ENCODE measurements around the gene ABTB1.
"Not testable (repeated sequence)": the region's sequence is repeated elsewhere in the genome, so short reads cannot be mapped to it uniquely, and the experiment has no call there.

ABTB1 gene

GRCh38 chr3:127679534-127680145, 6.9 kb downstream of the ABTB1 start:
- Histone ChIP-seq H3K4me3 (ENCODE audit: low read length in 2 of 2) (no peak overlapping the region), H3K9me3 (ENCODE audit: control insufficient read depth in 2 of 2, low read length in 2 of 2) (no peaks in the 10 kb centered on the region), H3K9ac (ENCODE audit: low read length in 2 of 2) (no peak overlapping the region), H3K27ac (ENCODE audit: low read length) (no peak overlapping the region), H3K36me3 (ENCODE audit: control insufficient read depth in 2 of 2, insufficient read depth in 2 of 2, low read length in 2 of 2) (peaks cover 17 to 19% of the 10 kb centered on the region in 2 donors), H3K27me3 (ENCODE audit: control insufficient read depth in 1 of 2, insufficient read depth in 2 of 2, low read length in 2 of 2) (no peaks in the 10 kb centered on the region), H3K4me1 (ENCODE audit: control insufficient read depth, insufficient read depth, low read length) (peaks cover 7% of the 10 kb centered on the region)

- H3K27me3 ChIP-seq (ENCODE audit: control insufficient read depth in 1 of 2, insufficient read depth in 2 of 2, low read length in 2 of 2), result no peaks in the 10 kb centered on the region
- H3K4me3 ChIP-seq (ENCODE audit: low read length in 2 of 2), result no peak overlapping the region
- H3K27ac ChIP-seq (ENCODE audit: low read length), result no peak overlapping the region
- no peak overlapping the region for H3K9ac ChIP-seq (ENCODE audit: low read length in 2 of 2)
- H3K36me3 ChIP-seq (ENCODE audit: control insufficient read depth in 2 of 2, insufficient read depth in 2 of 2, low read length in 2 of 2), result peaks cover 17% of the 10 kb centered on the region in 2 donors
- H3K4me1 ChIP-seq (ENCODE audit: control insufficient read depth, insufficient read depth, low read length), result peaks cover 2% of the 10 kb centered on the region
- no peaks in the 10 kb centered on the region for H3K9me3 ChIP-seq (ENCODE audit: control insufficient read depth in 2 of 2, low read length in 2 of 2)
Measured at GRCh38 chr3:127680146-127680661, 7.5 kb downstream of the ABTB1 start.

- Histone ChIP-seq H3K9ac (ENCODE audit: low read length in 2 of 2) (no peak overlapping the region), H3K27me3 (ENCODE audit: control insufficient read depth in 1 of 2, insufficient read depth in 2 of 2, low read length in 2 of 2) (no peaks in the 10 kb centered on the region), H3K9me3 (ENCODE audit: control insufficient read depth in 2 of 2, low read length in 2 of 2) (no peaks in the 10 kb centered on the region), H3K4me1 (ENCODE audit: control insufficient read depth, insufficient read depth, low read length) (peaks cover 2% of the 10 kb centered on the region), H3K36me3 (ENCODE audit: control insufficient read depth in 2 of 2, insufficient read depth in 2 of 2, low read length in 2 of 2) (peaks cover 17% of the 10 kb centered on the region in 2 donors), H3K27ac (ENCODE audit: low read length) (peak overlapping the region; percentile 11), H3K4me3 (ENCODE audit: low read length in 2 of 2) (no peak overlapping the region)
Measured at GRCh38 chr3:127680798-127681221, 8.1 kb downstream of the ABTB1 start.

GRCh38 chr3:127682175-127682554, 9.4 kb downstream of the ABTB1 start:
- H3K27me3 ChIP-seq (ENCODE audit: control insufficient read depth in 1 of 2, insufficient read depth in 2 of 2, low read length in 2 of 2); H3K4me1 ChIP-seq (ENCODE audit: control insufficient read depth, insufficient read depth, low read length); H3K4me3 ChIP-seq (ENCODE audit: low read length in 2 of 2); H3K36me3 ChIP-seq (ENCODE audit: control insufficient read depth in 2 of 2, insufficient read depth in 2 of 2, low read length in 2 of 2); H3K27ac ChIP-seq (ENCODE audit: low read length); H3K9me3 ChIP-seq (ENCODE audit: control insufficient read depth in 2 of 2, low read length in 2 of 2); H3K9ac ChIP-seq (ENCODE audit: low read length in 2 of 2): not testable (repeated sequence)

GRCh38 chr3:127682561-127682960, 9.8 kb downstream of the ABTB1 start:
- H3K27ac ChIP-seq (ENCODE audit: low read length), result no peak overlapping the region
- H3K27me3 ChIP-seq (ENCODE audit: control insufficient read depth in 1 of 2, insufficient read depth in 2 of 2, low read length in 2 of 2), result no peaks in the 10 kb centered on the region
- no peak overlapping the region for H3K4me3 ChIP-seq (ENCODE audit: low read length in 2 of 2)
- no peaks in the 10 kb centered on the region for H3K9me3 ChIP-seq (ENCODE audit: control insufficient read depth in 2 of 2, low read length in 2 of 2)
- peaks cover 2% of the 10 kb centered on the region for H3K4me1 ChIP-seq (ENCODE audit: control insufficient read depth, insufficient read depth, low read length)
- no peak overlapping the region for H3K9ac ChIP-seq (ENCODE audit: low read length in 2 of 2)
- peaks cover 8% of the 10 kb centered on the region in 2 donors for H3K36me3 ChIP-seq (ENCODE audit: control insufficient read depth in 2 of 2, insufficient read depth in 2 of 2, low read length in 2 of 2)

- no peak overlapping the region for H3K4me3 ChIP-seq (ENCODE audit: low read length in 2 of 2)
- peaks cover 25% of the 10 kb centered on the region for H3K4me1 ChIP-seq (ENCODE audit: control insufficient read depth, insufficient read depth, low read length)
- H3K27me3 ChIP-seq (ENCODE audit: control insufficient read depth in 1 of 2, insufficient read depth in 2 of 2, low read length in 2 of 2), result no peaks in the 10 kb centered on the region
- H3K27ac ChIP-seq (ENCODE audit: low read length), result no peak overlapping the region
- H3K9me3 ChIP-seq (ENCODE audit: control insufficient read depth in 2 of 2, low read length in 2 of 2), result no peaks in the 10 kb centered on the region
- no peaks in the 10 kb centered on the region for H3K36me3 ChIP-seq (ENCODE audit: control insufficient read depth in 2 of 2, insufficient read depth in 2 of 2, low read length in 2 of 2)
- no peak overlapping the region for H3K9ac ChIP-seq (ENCODE audit: low read length in 2 of 2)
Measured at GRCh38 chr3:127684871-127685707, 12.3 kb downstream of the ABTB1 start.

GRCh38 chr3:127685708-127686511, 13.2 kb downstream of the ABTB1 start:
- Histone ChIP-seq H3K27me3 (ENCODE audit: control insufficient read depth in 1 of 2, insufficient read depth in 2 of 2, low read length in 2 of 2) (no peaks in the 10 kb centered on the region), H3K4me3 (ENCODE audit: low read length in 2 of 2) (no peak overlapping the region), H3K9ac (ENCODE audit: low read length in 2 of 2) (no peak overlapping the region), H3K9me3 (ENCODE audit: control insufficient read depth in 2 of 2, low read length in 2 of 2) (no peaks in the 10 kb centered on the region), H3K27ac (ENCODE audit: low read length) (no peak overlapping the region), H3K4me1 (ENCODE audit: control insufficient read depth, insufficient read depth, low read length) (peaks cover 33% of the 10 kb centered on the region), H3K36me3 (ENCODE audit: control insufficient read depth in 2 of 2, insufficient read depth in 2 of 2, low read length in 2 of 2) (no peaks in the 10 kb centered on the region)

- H3K4me3 ChIP-seq (ENCODE audit: low read length in 2 of 2), result no peak overlapping the region
Measured at GRCh38 chr3:127686512-127686894, 13.8 kb downstream of the ABTB1 start.

GRCh38 chr3:127687228-127687737, 14.5 kb downstream of the ABTB1 start:
- Histone ChIP-seq H3K4me1 (ENCODE audit: control insufficient read depth, insufficient read depth, low read length) (peaks cover 38% of the 10 kb centered on the region), H3K36me3 (ENCODE audit: control insufficient read depth in 2 of 2, insufficient read depth in 2 of 2, low read length in 2 of 2) (peaks cover 2 to 6% of the 10 kb centered on the region in 2 donors), H3K27me3 (ENCODE audit: control insufficient read depth in 1 of 2, insufficient read depth in 2 of 2, low read length in 2 of 2) (no peaks in the 10 kb centered on the region), H3K27ac (ENCODE audit: low read length) (no peak overlapping the region), H3K4me3 (ENCODE audit: low read length in 2 of 2) (no peak overlapping the region), H3K9ac (ENCODE audit: low read length in 2 of 2) (no peak overlapping the region), H3K9me3 (ENCODE audit: control insufficient read depth in 2 of 2, low read length in 2 of 2) (no peaks in the 10 kb centered on the region)

More at GRCh38 chr3:127686512-127686894, 13.8 kb downstream of the ABTB1 start:
- no peak overlapping the region for H3K9ac ChIP-seq (ENCODE audit: low read length in 2 of 2)
- H3K9me3 ChIP-seq (ENCODE audit: control insufficient read depth in 2 of 2, low read length in 2 of 2), result no peaks in the 10 kb centered on the region
- no peak overlapping the region for H3K27ac ChIP-seq (ENCODE audit: low read length)
- H3K36me3 ChIP-seq (ENCODE audit: control insufficient read depth in 2 of 2, insufficient read depth in 2 of 2, low read length in 2 of 2), result peaks cover 0 to 2% of the 10 kb centered on the region in 2 donors
- H3K4me1 ChIP-seq (ENCODE audit: control insufficient read depth, insufficient read depth, low read length), result peaks cover 38% of the 10 kb centered on the region
- H3K27me3 ChIP-seq (ENCODE audit: control insufficient read depth in 1 of 2, insufficient read depth in 2 of 2, low read length in 2 of 2), result no peaks in the 10 kb centered on the region

GRCh38 chr3:127688022-127688415, 15.3 kb downstream of the ABTB1 start:
- Histone ChIP-seq H3K27ac (ENCODE audit: low read length) (peak overlapping the region; percentile 80), H3K9me3 (ENCODE audit: control insufficient read depth in 2 of 2, low read length in 2 of 2) (no peaks in the 10 kb centered on the region), H3K4me1 (ENCODE audit: control insufficient read depth, insufficient read depth, low read length) (peaks cover 38% of the 10 kb centered on the region), H3K9ac (ENCODE audit: low read length in 2 of 2) (peak overlapping the region; percentile 43 to 68), H3K27me3 (ENCODE audit: control insufficient read depth in 1 of 2, insufficient read depth in 2 of 2, low read length in 2 of 2) (no peaks in the 10 kb centered on the region), H3K36me3 (ENCODE audit: control insufficient read depth in 2 of 2, insufficient read depth in 2 of 2, low read length in 2 of 2) (peaks cover 6 to 14% of the 10 kb centered on the region in 2 donors), H3K4me3 (ENCODE audit: low read length in 2 of 2) (no peak overlapping the region)
